NCI-H460 (cell line): ENCODE data around the gene PCSK2. TPM values are rescaled to one million over a fixed set of nuclear protein-coding genes. Genes with fewer than 3 reads are reported as not detected.
A peak's percentile ranks its signal among the peaks of the same experiment; 100 is the strongest.

Experiments
- DNase-seq: peaks from one replicate; pipeline ENCODE4 v3.0.0-alpha.2; 2016; ENCODE audit warnings: low read depth; ENCODE audit errors: extremely low read depth
- total RNA-seq: library from RNA; depleted of rRNA; stranded (reverse); fragments of >200 nt; shearing (Covaris generic); gene quantifications from 2 replicates; pipeline ENCODE4 v1.2.3, GENCODE V29; 2014

The PCSK2 gene
- total RNA-seq, 1 experiment from 2014 or later = 0.77 TPM

DNA sequence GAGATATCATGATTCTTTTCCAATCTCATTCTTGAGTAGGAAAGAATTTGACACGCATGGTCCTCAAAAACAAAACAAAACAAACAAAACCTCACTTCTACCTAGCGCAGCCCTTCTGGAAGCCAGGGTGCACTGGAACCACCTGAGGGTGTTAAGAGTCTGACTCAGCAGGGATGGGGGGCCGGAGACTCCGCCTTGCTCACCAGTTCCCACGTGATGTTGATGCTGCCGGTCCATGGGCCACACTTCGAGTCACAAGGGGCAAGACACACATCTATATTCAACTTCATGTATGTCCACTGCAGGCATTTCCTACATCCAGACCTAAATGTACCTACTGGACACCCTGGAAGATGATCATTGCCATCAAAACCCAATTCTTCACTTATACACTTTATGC is 274.0 kb downstream of the PCSK2 start:
- no peak for DNase-seq

DNA sequence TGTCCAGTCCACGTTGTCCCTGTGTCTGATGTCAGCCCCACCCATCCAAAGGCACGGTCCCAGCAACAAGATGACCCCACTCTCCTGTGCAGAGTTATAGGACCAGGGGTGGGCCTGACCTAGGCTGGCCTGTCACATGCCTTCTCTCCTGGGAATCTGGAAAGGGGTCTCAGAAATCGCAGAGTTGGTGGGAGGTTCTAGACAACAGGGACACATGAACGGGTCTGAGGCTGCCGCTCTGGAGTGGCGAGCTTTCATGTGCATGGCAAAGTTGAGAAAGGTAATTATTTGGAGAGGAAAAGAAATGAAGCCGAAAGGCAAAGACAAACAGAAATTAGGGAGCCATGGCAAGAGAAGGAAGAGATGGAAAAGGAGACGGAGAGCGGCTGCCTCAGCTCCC is 274.9 kb downstream of the PCSK2 start:
- no peak for DNase-seq

DNA sequence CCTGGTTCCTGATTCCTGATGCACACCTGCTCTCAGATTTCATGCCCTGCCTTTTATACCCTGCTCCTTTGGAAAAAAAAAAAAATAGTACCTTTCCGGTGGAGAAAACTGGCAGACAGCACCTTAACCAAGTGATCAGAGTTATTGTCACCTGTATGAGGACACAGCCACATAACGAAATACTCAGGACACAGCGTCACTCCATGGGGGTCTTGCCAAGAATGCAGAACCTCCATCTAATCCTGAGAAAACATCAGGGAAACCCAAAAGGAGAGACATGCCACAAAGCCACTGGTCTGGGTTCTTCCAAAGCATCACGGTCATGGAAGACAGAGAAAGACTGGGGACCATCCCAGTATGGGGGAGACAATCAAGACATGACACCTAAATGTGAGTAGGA is 275.3 kb downstream of the PCSK2 start:
- DNase-seq = no peak

DNA sequence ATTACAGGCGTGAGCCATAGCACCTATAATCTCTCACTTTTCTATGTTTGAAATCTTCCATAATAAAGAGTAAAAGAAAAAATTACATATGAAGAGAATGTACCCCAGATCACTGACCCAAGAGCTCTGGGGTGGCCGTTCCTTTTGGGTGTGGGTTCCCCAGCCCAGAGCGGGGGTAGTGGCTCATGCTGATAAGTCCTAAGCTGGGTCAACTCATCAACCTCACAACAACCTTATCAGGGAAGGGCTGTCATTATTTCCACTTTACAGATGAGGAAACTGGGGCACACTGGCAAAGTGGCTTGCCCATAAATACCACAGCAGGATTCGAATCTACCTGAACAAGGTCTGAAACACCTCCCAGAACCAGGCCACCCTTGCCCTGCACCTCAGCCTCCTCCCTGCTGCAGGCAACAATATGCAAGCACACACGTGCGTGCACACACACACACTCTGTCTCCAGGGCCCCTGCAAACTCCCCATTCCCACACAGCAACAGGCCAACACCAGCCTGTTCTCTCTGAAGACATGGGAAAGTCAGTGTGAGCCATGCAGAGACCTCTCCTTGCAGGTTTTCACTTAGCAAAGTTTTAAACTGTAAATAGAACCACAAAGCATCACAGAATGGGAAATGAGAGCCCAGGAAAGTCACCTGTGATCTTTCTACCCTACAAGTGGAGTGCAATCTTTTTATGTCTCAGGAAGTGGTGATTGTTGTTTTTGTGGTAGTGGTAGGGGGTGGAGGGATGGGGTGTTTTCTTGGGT is 276.6 kb downstream of the PCSK2 start:
- DNase-seq = no peak

DNA sequence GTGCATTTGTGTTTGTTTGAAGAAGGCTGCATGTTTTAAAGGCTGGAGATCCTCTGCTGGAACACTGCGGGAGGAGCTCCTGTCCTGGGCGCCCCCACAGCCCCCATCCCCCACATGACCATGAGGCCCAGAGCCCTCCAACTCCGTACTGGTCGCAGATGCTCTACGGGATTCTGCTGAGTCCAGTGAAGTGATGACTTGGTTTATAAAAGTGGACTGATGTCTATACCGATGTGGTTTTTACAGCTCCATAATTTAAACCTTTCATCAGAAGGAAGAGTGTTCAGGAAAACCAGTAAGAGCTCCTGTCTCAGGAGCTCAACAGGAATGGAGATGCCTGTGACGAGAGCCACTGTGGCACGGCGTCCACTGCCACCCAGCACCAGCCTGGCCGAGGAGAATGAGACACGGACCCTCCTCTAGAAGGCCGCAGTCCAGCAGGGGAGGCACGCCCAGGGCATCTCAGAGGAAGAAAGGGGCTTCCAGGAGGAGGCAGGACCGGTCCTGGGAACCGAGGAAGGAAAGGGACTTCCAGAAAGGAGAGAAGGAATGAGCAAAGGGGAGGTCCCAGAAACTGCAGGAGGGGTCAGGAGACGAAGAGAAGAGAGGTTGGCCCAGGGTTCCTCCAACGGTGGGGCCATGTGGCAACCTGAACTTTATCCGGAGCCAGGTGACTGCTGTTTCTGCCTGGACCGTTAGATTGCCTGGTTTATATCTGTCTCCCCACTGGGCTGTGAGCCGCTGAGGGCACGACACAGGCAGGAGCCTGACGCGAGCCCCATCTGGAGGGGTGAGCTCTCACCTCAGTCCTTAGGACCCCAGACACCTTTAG is 277.4 kb downstream of the PCSK2 start:
- peak; percentile 4 for DNase-seq

DNA sequence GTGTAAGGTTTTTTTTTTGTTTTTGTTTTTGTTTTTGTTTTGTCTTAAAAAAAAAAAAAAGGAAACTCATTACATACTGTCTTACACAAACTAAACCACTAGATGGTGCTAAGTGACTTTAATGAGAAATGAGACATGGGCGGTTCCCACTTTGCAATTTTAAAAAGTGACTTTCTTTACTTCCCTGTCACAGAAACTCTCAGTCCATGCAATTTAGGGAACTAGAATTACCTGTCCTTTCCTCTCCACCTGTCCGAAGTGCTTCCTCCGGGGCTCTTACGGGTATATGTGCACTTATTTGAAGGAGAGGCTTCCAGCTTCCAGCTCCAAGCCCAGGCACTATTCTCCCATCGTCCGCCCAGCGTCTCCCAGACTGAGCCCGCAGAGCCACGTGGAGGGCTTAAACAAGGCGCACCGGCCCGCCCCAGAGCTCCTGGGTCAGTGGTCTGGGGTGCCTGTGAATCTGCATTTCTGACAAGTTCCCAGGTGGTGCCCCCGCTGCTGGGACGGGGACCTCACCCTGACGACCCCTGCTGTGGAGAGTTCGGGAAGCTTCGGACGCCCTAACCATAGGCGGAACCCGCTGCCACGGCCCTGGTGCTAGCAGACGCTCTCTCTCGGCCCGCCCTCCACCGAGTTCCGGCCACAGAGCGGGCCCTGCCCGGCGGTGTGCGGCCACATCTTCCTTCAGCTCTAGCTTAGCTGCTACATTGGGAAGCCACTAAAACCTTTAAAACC is 278.2 kb downstream of the PCSK2 start:
- DNase-seq = peak; percentile 54

DNA sequence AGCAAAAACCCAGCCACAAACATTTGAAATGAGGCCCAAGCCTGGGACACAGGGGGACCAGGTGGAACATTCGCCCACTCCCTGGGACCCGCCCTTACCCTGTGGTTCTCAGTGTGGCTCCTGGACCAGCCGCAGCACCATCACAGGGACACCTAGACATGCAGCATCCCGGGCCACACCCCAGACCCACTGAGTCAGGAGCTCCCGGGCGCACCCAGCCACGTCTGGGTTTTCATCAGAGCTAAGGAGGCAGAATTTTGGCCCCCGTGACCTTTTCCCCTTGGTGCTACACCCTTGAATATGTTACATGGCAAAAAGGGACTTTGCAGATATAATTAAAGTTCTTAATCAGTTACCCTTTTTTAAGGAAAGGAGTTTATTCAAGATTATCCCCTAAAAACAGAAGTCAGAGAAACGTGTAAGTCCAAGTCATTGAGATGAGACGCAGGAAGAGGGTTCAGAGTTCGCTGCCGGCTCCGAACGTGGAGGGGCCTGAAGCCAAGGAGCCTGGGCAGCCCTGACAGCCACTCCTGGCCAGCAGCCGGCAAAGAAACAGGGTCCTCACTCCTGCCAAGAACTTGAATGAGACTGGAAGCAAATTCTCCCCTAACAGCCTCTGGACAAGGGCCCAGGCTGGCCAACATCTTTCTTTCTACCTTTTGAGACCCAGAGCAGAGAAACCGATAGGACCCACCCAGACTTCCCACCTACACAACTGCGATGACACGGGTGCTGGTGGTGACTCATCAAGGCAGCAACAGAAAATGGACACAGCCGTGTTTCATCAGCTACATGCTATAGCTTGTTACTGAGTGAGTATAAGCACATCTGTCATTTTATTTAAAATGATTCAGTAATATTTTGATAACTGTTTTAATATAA is 279.0 kb downstream of the PCSK2 start:
- peak; percentile 33 for DNase-seq

DNA sequence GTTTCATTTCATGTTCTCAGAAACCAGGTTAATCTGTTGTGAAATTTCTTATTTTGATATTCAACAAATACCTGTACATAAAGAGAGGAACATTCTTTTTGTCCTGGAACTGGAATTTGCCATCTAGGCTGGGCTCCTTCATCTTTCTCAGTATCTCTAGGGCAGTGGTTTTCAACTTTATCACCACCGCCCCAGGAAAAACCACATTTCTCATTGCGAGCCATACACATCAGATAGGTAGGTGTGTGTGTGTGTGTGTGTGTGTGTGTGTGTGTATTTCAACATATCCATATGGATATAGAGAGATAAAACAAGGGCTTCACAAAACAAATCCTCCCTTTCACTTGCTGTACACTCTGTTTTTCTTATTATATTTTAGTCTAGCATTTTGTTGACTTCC is 280.2 kb downstream of the PCSK2 start:
- DNase-seq = no peak

DNA sequence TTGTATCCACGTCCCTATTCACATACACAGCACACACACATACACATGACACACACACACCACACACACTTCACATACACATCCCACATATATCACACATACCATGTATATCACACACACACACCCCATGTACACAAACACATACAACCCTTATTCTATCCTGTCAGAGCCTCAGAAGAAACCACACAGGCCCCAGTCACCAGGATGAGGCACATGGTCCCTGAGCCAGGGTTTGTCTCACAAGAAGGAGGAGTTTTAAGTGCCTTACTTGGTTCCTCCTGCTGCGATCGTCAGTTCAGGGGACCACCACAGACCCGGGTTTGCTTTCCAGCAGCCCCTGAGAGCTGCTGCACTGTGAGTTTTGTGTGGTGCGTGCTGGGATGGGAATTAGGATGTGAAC is 280.7 kb downstream of the PCSK2 start:
- DNase-seq = no peak

DNA sequence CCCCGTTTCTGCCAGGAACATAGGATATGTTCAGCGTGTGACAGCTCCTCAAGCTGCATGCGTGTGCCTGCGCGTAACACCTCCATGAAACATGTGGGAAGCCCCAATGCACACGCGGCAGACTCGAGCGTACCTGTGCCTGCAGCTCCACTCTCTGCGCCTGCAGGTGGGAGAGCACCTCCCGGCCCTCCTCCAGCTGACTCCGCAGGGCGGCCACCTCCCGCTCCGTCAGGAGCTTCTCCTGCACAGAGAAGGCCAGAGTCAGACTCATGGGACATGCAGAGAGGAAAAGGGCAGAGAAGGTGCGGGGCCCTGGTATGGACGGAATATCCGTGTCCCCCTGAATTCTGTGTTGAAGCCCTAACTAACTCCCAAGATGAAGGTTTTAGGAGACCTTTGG is 281.9 kb downstream of the PCSK2 start:
- no peak for DNase-seq

DNA sequence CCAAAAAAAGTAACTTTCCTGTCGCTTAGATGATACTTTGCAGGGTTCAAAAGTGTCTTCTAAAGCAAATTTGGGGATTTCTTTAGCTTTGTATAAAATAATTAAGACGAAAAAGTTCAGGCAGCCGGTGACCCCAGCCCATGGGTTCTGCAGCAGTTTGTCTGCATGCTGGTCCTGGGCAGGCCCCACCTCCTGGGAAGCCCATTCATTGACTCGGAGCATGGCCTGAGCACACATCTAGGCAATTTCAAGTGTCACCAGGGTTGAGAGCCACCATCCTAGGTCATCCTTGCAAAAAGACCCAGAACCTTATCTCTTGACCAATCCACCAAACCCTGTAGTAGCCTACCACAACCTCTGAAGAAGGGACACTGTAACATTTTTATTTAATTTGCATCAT is 283.7 kb downstream of the PCSK2 start:
- no peak for DNase-seq

DNA sequence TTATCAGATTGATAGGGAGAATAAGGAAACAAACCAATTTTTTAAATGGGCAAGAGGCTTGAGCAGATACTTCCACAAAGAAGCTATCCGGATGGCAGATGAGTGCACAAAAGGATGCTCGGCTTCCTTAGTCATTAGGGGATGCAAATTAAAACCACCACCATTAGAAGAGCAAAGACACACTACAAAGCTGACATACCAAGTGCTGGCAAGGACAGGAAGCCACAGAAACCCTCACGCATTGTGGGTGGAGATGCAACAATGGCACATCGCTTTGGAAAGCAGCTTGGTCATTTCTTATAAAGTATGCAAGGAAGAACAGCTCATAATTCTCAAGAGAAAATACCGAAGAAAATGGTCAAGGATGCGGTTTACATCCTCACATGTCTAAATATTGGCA is 284.6 kb downstream of the PCSK2 start:
- DNase-seq = no peak

DNA sequence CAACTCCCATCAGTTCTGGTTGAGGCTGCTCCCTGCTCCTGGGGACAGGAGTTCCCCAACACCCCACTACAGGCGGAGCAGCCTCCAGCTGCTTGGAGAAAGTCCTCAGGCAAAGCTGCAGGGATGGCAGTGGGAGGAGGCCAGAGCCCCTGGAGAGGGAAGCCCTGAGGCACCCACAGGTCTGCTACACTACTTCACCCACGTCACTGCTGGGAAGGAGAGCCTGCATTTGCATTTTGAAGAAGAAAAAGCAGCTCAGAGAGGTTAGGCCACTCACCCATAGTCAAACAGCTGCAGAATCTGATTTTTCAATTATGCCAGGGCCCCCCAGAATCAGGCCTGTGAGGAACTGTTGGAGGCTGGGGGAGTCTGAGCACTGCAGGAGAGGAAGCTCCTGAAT is 287.1 kb downstream of the PCSK2 start:
- no peak for DNase-seq

DNA sequence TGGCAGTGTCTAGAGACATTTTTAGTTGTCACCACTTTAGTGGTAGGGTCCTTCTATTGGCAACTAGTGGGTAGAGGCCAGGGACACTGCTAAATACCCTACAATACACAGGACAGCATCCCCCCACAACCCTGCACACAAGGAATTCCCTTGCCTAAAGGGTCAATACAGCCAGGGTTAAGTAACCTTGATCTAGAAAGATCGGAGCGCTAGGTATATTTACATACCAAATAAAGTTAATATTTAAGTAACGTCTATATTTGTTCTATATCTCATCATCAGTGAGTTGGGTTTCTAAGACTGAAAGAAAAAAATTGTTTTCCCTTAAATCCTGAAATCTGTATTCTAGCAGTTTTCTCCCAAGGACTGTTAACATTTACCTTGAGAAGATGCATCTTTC is 288.2 kb downstream of the PCSK2 start:
- no peak for DNase-seq

DNA sequence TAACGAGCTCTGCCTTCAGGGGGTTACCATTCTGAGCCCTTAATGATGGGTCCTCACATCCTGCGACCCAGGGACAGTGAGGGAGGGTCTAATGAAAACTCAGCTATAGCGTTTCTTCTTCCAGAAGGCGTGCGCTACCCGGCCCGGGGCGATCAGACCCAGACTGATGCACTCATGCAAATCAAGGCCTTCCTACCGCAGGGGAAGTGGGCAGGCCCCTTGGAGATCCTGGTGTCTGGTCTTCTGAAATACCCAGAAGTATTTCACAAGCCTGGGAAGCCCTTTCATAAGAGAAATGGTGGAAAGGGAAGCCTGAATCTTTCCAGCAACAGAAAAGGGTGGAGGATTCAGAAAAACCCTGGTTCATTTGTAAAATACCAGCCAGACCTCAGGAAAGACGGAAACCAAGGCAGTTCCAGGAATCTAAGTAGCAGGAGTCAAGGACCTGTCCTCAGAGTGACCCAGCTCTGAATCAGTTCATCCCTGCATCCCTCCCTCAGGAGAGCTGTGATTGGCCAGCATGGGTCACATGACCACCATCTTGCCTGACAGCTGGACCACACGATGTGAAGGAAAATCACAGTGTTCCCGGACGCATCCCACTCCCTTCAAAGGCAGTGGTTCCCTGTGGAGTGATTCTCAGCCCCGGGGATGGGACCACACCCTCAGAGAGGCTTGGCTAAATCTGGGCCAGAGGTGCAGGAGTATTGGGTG is 291.7 kb downstream of the PCSK2 start:
- no peak for DNase-seq

DNA sequence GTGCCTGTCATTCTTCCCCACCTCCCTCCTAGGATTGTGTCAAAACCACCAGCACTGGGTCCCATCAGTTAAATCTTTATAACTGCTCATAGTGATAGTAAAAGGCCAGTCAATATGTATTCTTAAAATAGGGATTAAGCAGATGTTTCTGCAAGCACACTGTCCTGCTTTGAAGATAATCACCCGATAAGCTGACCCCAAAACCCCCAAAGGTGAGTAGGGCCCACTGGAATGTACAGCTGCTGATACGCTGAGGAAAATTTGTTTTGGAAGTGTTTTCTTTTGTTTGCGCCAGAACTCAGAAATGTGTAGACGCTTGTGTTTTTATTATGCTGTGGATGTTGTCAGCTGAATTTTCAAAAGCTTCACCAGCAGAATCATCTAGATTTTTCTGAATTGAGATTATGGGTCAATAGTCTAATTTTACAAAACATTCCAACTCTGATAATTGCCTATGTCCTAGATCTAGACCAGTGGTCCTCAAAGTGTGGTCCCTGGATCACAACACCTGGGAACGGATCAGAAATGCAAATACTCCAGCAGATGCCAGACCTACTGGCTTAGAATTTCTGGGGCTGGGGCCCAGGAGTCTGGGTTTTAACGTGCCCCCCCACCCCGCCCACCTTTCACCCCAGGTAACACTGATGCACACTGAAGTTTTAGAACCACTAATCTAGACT is 292.9 kb downstream of the PCSK2 start:
- no peak for DNase-seq

DNA sequence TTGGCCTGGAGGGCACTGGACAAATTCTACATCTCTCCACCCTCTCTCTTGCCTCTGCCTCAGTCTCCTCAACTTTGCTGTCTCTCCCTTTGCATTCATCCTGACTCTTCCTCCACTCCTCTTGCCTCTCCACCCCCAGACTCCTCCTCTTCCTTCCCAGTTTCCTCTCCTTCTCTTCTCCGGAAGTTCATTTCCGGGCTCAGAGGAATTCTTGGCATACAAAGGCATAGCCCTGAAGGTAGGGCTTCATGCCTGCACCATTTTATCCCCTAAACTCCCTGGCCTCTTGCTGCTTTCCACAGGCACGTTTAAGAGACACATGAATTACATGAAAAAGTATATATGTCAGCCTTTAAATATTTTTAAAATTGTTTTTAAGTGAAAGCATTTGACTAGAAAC is 293.7 kb downstream of the PCSK2 start:
- DNase-seq = no peak

DNA sequence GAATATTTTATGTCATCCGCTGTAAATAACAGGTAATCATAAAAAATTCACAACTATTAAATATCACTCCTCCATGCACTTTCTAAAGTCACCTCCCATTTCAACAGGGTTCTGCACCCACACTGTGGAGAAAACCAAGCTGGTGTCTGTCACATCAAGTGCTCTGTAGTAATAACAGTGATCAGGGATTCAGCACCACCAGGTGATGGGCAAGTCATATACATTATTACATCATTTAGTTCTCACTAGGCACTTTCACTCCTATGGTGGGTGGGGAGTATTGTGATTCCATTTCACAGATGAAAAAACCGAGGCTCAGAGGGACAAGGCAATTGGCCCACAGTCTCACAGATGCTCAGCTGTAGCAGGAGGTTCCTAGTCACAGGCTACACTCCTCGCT is 295.7 kb downstream of the PCSK2 start:
- DNase-seq = no peak

DNA sequence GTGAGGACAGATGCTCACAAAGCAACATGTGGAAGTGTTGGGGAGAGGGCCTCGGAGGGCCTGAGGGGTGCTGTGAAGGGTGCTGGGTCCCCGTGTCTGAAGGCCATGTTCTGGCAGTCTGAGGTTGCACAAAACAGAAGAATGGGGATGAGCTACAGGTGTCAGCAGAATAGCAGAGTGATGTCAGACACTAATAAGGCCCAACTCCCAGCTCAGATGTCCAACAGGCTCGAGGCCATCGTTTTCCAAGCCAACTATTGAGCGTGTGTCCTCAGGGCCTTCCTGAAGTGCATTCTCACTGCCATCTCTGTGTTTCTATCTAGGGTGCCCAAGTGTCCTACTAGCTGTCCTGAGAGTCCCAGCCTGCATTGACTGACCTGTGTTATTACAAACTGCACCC is 296.5 kb downstream of the PCSK2 start:
- DNase-seq = no peak
